ENCODE results near the gene ZFPL1.

DNA sequence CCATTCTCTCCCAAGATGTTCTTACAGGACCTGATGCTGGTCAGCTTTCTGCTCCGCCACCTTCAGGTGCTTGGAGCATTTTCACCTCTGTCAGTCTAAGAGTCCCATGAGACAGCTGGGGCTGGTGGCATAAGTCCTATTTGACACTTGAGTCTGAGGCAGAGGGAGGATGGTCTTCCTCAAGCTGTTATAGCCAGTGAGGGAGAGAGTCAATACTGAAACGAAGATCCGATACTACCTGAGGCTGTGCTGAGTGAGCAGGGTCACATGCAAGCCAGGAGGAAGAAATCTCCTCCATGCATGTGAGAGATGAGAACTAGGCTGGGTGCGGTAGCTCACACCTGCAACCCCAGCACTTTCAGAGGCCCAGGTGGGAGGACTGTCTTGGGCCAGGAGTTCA lies 5.6 kb downstream of the ZFPL1 start:
- TF ChIP-seq POLR2A (IDR thresholded peaks at IDR 0.05; ENCODE audit: low read depth, low read length) (no peak), POLR2AphosphoS5 (IDR thresholded peaks at IDR 0.05; ENCODE audit: low read depth, low read length) (no peak), TAF1 (IDR thresholded peaks at IDR 0.05; ENCODE audit: low read depth, low read length) (no peak), SPI1 (IDR thresholded peaks at IDR 0.05; ENCODE audit: low read depth, low read length) (no peak), PAX5 (IDR thresholded peaks at IDR 0.05; ENCODE audit: insufficient read depth, low read length, severe bottlenecking) (no peak), POU2F2 (IDR thresholded peaks at IDR 0.05; ENCODE audit: low read depth, low read length) (no peak)
